ENCODE measurements around the gene STRN4.

The STRN4 gene

GRCh38 chr19:46730595-46730994 is 15.7 kb downstream of the STRN4 start:
- Histone ChIP-seq H3K4me3 (ENCODE audit: extremely low read depth, insufficient read depth, low read length, poor library complexity, severe bottlenecking) (no peak overlapping the region), H3K36me3 (ENCODE audit: control insufficient read depth, insufficient read depth, low read length) (peaks cover 99% of the 10 kb centered on the region), H3K9me3 (ENCODE audit: control insufficient read depth, low read length) (no peaks in the 10 kb centered on the region), H3K4me1 (ENCODE audit: control insufficient read depth, insufficient read depth, low read length, poor library complexity, severe bottlenecking) (peaks cover 63% of the 10 kb centered on the region), H3K27ac (ENCODE audit: low read depth, low read length, severe bottlenecking) (peak overlapping the region; percentile 49)
- 97% methylated on average over 14 of the region's 14 CpGs for WGBS, 2 experiments (ENCODE audit: insufficient coverage in 2 of 2)

DNA sequence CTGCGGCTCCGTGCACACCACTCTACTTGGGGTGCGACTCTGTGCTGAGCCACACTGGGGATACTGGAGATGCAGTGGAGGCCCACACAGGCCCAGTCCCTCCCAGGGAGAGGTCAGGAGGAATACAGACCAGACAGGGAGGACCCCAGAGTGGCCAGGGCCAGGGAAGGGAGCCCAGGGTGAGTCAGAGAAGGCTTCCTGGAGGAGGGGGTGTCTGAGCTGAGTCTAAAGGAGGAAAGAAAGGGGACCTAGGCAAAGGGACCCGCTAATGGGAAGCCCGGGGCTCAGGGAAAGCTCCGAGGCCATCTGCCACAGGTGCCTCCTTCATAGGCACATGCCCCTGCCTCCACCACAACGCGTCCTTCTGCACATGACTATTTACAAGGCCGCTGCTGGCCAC is 16.1 kb downstream of the STRN4 start:
- Histone ChIP-seq H3K36me3 (ENCODE audit: control insufficient read depth, insufficient read depth, low read length) (peaks cover 99% of the 10 kb centered on the region), H3K4me3 (ENCODE audit: extremely low read depth, insufficient read depth, low read length, poor library complexity, severe bottlenecking) (no peak overlapping the region), H3K9me3 (ENCODE audit: control insufficient read depth, low read length) (no peaks in the 10 kb centered on the region), H3K4me1 (ENCODE audit: control insufficient read depth, insufficient read depth, low read length, poor library complexity, severe bottlenecking) (peaks cover 66% of the 10 kb centered on the region), H3K27ac (ENCODE audit: low read depth, low read length, severe bottlenecking) (no peak overlapping the region)
- 98 to 100% methylated on average over 8 to 9 of the region's 9 CpGs for WGBS, 2 experiments (ENCODE audit: insufficient coverage in 2 of 2)

- Histone ChIP-seq H3K9me3 (ENCODE audit: control insufficient read depth, low read length) (no peaks in the 10 kb centered on the region), H3K4me1 (ENCODE audit: control insufficient read depth, insufficient read depth, low read length, poor library complexity, severe bottlenecking) (peaks cover 66% of the 10 kb centered on the region), H3K36me3 (ENCODE audit: control insufficient read depth, insufficient read depth, low read length) (peaks cover 99% of the 10 kb centered on the region), H3K4me3 (ENCODE audit: extremely low read depth, insufficient read depth, low read length, poor library complexity, severe bottlenecking) (no peak overlapping the region), H3K27ac (ENCODE audit: low read depth, low read length, severe bottlenecking) (no peak overlapping the region)
- 90 to 96% methylated on average over 5 of the region's 7 CpGs for WGBS, 2 experiments (ENCODE audit: insufficient coverage in 2 of 2)
These were observed 16.6 kb downstream of the STRN4 start for GRCh38 chr19:46729696-46730095.

GRCh38 chr19:46728693-46729339 is 17.4 kb downstream of the STRN4 start:
- Histone ChIP-seq H3K4me3 (ENCODE audit: extremely low read depth, insufficient read depth, low read length, poor library complexity, severe bottlenecking) (no peak overlapping the region), H3K4me1 (ENCODE audit: control insufficient read depth, insufficient read depth, low read length, poor library complexity, severe bottlenecking) (peaks cover 63% of the 10 kb centered on the region), H3K36me3 (ENCODE audit: control insufficient read depth, insufficient read depth, low read length) (peaks cover 99% of the 10 kb centered on the region), H3K9me3 (ENCODE audit: control insufficient read depth, low read length) (no peaks in the 10 kb centered on the region), H3K27ac (ENCODE audit: low read depth, low read length, severe bottlenecking) (peak overlapping the region; percentile 16)
- WGBS, 2 experiments (ENCODE audit: insufficient coverage in 2 of 2), result 64 to 65% methylated on average over 16 to 19 of the region's 20 CpGs

- WGBS, 2 experiments (ENCODE audit: insufficient coverage in 2 of 2), result 97% methylated on average over 9 to 14 of the region's 14 CpGs
- Histone ChIP-seq H3K9me3 (ENCODE audit: control insufficient read depth, low read length) (no peaks in the 10 kb centered on the region), H3K4me3 (ENCODE audit: extremely low read depth, insufficient read depth, low read length, poor library complexity, severe bottlenecking) (no peak overlapping the region), H3K4me1 (ENCODE audit: control insufficient read depth, insufficient read depth, low read length, poor library complexity, severe bottlenecking) (peaks cover 59% of the 10 kb centered on the region), H3K36me3 (ENCODE audit: control insufficient read depth, insufficient read depth, low read length) (peaks cover 99% of the 10 kb centered on the region), H3K27ac (ENCODE audit: low read depth, low read length, severe bottlenecking) (no peak overlapping the region)
These were observed 18.0 kb downstream of the STRN4 start for GRCh38 chr19:46728208-46728607.

- H3K27ac ChIP-seq (ENCODE audit: low read depth, low read length, severe bottlenecking), result no peak overlapping the region
- 94 to 97% methylated on average over 5 to 10 of the region's 11 CpGs for WGBS, 2 experiments (ENCODE audit: insufficient coverage in 2 of 2)
- H3K36me3 ChIP-seq (ENCODE audit: control insufficient read depth, insufficient read depth, low read length), result peaks cover 99% of the 10 kb centered on the region
- H3K4me1 ChIP-seq (ENCODE audit: control insufficient read depth, insufficient read depth, low read length, poor library complexity, severe bottlenecking), result peaks cover 55% of the 10 kb centered on the region
- H3K4me3 ChIP-seq (ENCODE audit: extremely low read depth, insufficient read depth, low read length, poor library complexity, severe bottlenecking), result no peak overlapping the region
- no peaks in the 10 kb centered on the region for H3K9me3 ChIP-seq (ENCODE audit: control insufficient read depth, low read length)
These were observed 18.5 kb downstream of the STRN4 start for GRCh38 chr19:46727757-46728156.

GRCh38 chr19:46726971-46727501 is 19.2 kb downstream of the STRN4 start:
- WGBS, 2 experiments (ENCODE audit: insufficient coverage in 2 of 2), result 96% methylated on average over 8 to 10 of the region's 14 CpGs
- H3K27ac ChIP-seq (ENCODE audit: low read depth, low read length, severe bottlenecking), result no peak overlapping the region
- H3K4me1 ChIP-seq (ENCODE audit: control insufficient read depth, insufficient read depth, low read length, poor library complexity, severe bottlenecking), result peaks cover 52% of the 10 kb centered on the region
- H3K4me3 ChIP-seq (ENCODE audit: extremely low read depth, insufficient read depth, low read length, poor library complexity, severe bottlenecking), result no peak overlapping the region
- H3K36me3 ChIP-seq (ENCODE audit: control insufficient read depth, insufficient read depth, low read length), result peaks cover 99% of the 10 kb centered on the region
- no peaks in the 10 kb centered on the region for H3K9me3 ChIP-seq (ENCODE audit: control insufficient read depth, low read length)

- Histone ChIP-seq H3K4me1 (ENCODE audit: control insufficient read depth, insufficient read depth, low read length, poor library complexity, severe bottlenecking) (peaks cover 47% of the 10 kb centered on the region), H3K36me3 (ENCODE audit: control insufficient read depth, insufficient read depth, low read length) (peaks cover 99% of the 10 kb centered on the region), H3K27ac (ENCODE audit: low read depth, low read length, severe bottlenecking) (peak overlapping the region; percentile 29), H3K4me3 (ENCODE audit: extremely low read depth, insufficient read depth, low read length, poor library complexity, severe bottlenecking) (no peak overlapping the region), H3K9me3 (ENCODE audit: control insufficient read depth, low read length) (no peaks in the 10 kb centered on the region)
- WGBS, 2 experiments (ENCODE audit: insufficient coverage in 2 of 2), result 90 to 95% methylated on average over 5 to 10 of the region's 10 CpGs
These were observed 19.7 kb downstream of the STRN4 start for GRCh38 chr19:46726551-46726950.

GRCh38 chr19:46725859-46726393 is 20.3 kb downstream of the STRN4 start:
- H3K9me3 ChIP-seq (ENCODE audit: control insufficient read depth, low read length), result no peaks in the 10 kb centered on the region
- whole genome bisulfite sequencing, 2 experiments (ENCODE audit: insufficient coverage in 2 of 2), result 81 to 89% methylated on average over 9 of the region's 9 CpGs
- H3K27ac ChIP-seq (ENCODE audit: low read depth, low read length, severe bottlenecking), result no peak overlapping the region
- peaks cover 42% of the 10 kb centered on the region for H3K4me1 ChIP-seq (ENCODE audit: control insufficient read depth, insufficient read depth, low read length, poor library complexity, severe bottlenecking)
- H3K36me3 ChIP-seq (ENCODE audit: control insufficient read depth, insufficient read depth, low read length), result peaks cover 99% of the 10 kb centered on the region
- no peak overlapping the region for H3K4me3 ChIP-seq (ENCODE audit: extremely low read depth, insufficient read depth, low read length, poor library complexity, severe bottlenecking)

DNA sequence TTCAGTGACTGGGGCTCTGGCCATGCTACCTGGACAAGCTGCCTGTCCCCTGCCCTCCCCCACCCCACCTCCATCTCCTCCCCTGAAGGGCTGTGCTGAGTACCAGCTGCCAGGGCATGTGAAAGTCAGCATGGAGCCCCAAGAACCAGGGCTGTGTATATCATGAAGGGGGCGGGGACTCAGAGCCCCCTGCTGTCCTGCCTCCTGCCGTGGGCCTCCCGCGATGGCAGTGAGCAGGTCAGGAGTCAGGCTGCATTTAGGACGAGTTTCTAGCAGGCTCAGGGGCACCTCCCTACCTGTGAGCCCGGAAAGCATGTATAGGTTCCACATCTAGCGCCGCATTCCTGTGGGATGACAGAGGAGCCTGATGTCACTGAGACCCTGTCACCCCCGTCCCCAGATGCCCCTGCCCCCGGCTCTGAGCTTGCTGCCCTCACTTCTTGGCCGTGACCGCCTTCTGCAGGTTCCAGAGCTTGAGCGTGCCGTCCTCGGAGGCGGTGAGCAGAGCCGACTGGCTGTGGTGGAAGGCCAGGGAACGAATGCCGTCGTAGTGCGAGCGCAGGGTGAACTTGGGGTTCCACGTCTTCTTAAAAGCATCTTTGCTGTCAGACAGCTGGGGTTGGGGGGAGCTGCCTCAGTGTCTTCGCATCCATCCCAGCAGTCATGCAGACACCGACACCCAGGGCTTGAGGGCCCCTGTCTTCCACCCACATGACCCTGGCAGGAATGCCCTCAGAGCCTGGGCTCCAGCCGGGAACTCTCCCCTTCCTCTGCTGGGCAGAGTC is 21.0 kb downstream of the STRN4 start:
- Histone ChIP-seq H3K9me3 (ENCODE audit: control insufficient read depth, low read length) (no peaks in the 10 kb centered on the region), H3K27ac (ENCODE audit: low read depth, low read length, severe bottlenecking) (no peak overlapping the region), H3K36me3 (ENCODE audit: control insufficient read depth, insufficient read depth, low read length) (peaks cover 99% of the 10 kb centered on the region), H3K4me3 (ENCODE audit: extremely low read depth, insufficient read depth, low read length, poor library complexity, severe bottlenecking) (no peak overlapping the region), H3K4me1 (ENCODE audit: control insufficient read depth, insufficient read depth, low read length, poor library complexity, severe bottlenecking) (peaks cover 35% of the 10 kb centered on the region)
- WGBS, 2 experiments (ENCODE audit: insufficient coverage in 2 of 2), result 95 to 96% methylated on average over 24 to 26 of the region's 26 CpGs

All from mesodermal cell (in vitro differentiated cells).